ENCODE measurements around the gene CDON.

CDON gene

GRCh38 chr11:125930076-125930450, 132.6 kb downstream of the CDON start:
- TF ChIP-seq, protein P1, sequence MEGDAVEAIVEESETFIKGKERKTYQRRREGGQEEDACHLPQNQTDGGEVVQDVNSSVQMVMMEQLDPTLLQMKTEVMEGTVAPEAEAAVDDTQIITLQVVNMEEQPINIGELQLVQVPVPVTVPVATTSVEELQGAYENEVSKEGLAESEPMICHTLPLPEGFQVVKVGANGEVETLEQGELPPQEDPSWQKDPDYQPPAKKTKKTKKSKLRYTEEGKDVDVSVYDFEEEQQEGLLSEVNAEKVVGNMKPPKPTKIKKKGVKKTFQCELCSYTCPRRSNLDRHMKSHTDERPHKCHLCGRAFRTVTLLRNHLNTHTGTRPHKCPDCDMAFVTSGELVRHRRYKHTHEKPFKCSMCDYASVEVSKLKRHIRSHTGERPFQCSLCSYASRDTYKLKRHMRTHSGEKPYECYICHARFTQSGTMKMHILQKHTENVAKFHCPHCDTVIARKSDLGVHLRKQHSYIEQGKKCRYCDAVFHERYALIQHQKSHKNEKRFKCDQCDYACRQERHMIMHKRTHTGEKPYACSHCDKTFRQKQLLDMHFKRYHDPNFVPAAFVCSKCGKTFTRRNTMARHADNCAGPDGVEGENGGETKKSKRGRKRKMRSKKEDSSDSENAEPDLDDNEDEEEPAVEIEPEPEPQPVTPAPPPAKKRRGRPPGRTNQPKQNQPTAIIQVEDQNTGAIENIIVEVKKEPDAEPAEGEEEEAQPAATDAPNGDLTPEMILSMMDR (IDR thresholded peaks at IDR 0.05; ENCODE audit: low read depth, low read length), result no peak
- H3K4me3 ChIP-seq (ENCODE audit: low read depth, low read length), result no peak overlapping the region

GRCh38 chr11:125929445-125930075, 133.1 kb downstream of the CDON start:
- H3K4me3 ChIP-seq (ENCODE audit: low read depth, low read length), result no peak overlapping the region
- TF ChIP-seq, protein P1 (IDR thresholded peaks at IDR 0.05; ENCODE audit: low read depth, low read length), result no peak

- TF ChIP-seq, protein P1 (IDR thresholded peaks at IDR 0.05; ENCODE audit: low read depth, low read length), result no peak
- no peak overlapping the region for H3K4me3 ChIP-seq (ENCODE audit: low read depth, low read length)
Measured at GRCh38 chr11:125926682-125927081, 136.0 kb downstream of the CDON start.

GRCh38 chr11:125925804-125926203, 136.9 kb downstream of the CDON start:
- TF ChIP-seq, protein P1 (IDR thresholded peaks at IDR 0.05; ENCODE audit: low read depth, low read length), result no peak
- H3K4me3 ChIP-seq (ENCODE audit: low read depth, low read length), result no peak overlapping the region

GRCh38 chr11:125925247-125925740, 137.4 kb downstream of the CDON start:
- TF ChIP-seq, protein P1 (IDR thresholded peaks at IDR 0.05; ENCODE audit: low read depth, low read length), result no peak
- no peak overlapping the region for H3K4me3 ChIP-seq (ENCODE audit: low read depth, low read length)

GRCh38 chr11:125924384-125925007, 138.2 kb downstream of the CDON start:
- H3K4me3 ChIP-seq (ENCODE audit: low read depth, low read length), result no peak overlapping the region
- TF ChIP-seq, protein P1 (IDR thresholded peaks at IDR 0.05; ENCODE audit: low read depth, low read length), result no peak

DNA sequence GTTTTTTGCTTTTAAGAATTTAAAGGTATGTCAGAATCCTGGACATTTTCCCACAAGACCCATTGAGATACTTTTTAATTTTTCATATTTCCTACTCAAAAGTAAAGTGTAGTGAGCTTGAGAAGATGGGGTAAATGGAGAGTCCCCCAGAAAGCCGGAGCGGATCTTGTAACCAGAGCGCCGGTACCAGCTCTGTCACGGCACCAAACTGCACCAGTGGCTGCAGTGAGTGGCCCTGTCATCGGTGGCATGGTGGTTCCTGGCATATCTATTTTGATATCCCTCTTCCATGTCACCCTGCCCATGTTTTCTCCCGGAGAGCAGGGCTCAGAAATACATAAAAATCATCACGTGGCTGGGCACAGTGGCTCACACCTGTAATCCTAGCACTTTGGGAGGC, 139.0 kb downstream of the CDON start:
- TF ChIP-seq, protein P1 (IDR thresholded peaks at IDR 0.05; ENCODE audit: low read depth, low read length), result no peak
- no peak overlapping the region for H3K4me3 ChIP-seq (ENCODE audit: low read depth, low read length)
